Vagina (tissue), 2 donors: ENCODE data around the gene CETP. TPM values are rescaled to one million over a fixed set of nuclear protein-coding genes. Genes with fewer than 3 reads are reported as not detected.

ENCODE experiments used
- DNase-seq, 2 donors: peaks; one replicate each; pipeline ENCODE4 v3.0.0-alpha.2; 2017; ENCODE audit errors: extremely low spot score in 2 of 2
- H3K27ac ChIP-seq: fragments of 200-600 bp; sonication (generic); one replicate; pipeline ENCODE4 v1.5.1; 2019
- H3K27me3 ChIP-seq: fragments of 200-600 bp; sonication (generic); one replicate; pipeline ENCODE4 v1.5.1; 2019
- H3K36me3 ChIP-seq, 2 donors: fragments of 200-600 bp; sonication (generic); one replicate each; pipeline ENCODE4 v1.5.1; 2017 to 2019
- H3K4me1 ChIP-seq: fragments of 200-600 bp; sonication (generic); one replicate; pipeline ENCODE4 v1.5.1; 2019
- H3K4me3 ChIP-seq, 2 donors: fragments of 200-600 bp; sonication (generic); 1 replicate in 1 of 2; 2 replicates in 1 of 2; pipeline ENCODE4 v1.5.1; 2016 to 2019
- H3K9me3 ChIP-seq: fragments of 200-600 bp; sonication (generic); one replicate; pipeline ENCODE4 v1.5.1; 2019
- CTCF ChIP-seq, 3 experiments: fragments of 450-650 bp in 2 of 3; fragments of 200-600 bp in 1 of 3; sonication (generic) in 1 of 3; IDR thresholded peaks; one replicate each; pipeline ENCODE4 v1.5.1; 2017 to 2019; ENCODE audit warnings: antibody characterized with exemption in 3 of 3, mild to moderate bottlenecking in 2 of 3, moderate library complexity in 2 of 3
- POLR2A ChIP-seq, 2 donors: fragments of 450-650 bp; IDR thresholded peaks; one replicate each; pipeline ENCODE4 v1.6.1; 2017; ENCODE audit warnings: antibody characterized with exemption in 2 of 2, mild to moderate bottlenecking in 2 of 2, moderate library complexity in 2 of 2
- POLR2AphosphoS5 ChIP-seq, 2 donors: sonication (generic); formaldehyde crosslinking; IDR thresholded peaks; one replicate each; pipeline ENCODE4 v1.9.0; 2017; ENCODE audit warnings: antibody characterized with exemption in 2 of 2, mild to moderate bottlenecking in 2 of 2, low read depth in 1 of 2; ENCODE audit not compliant: insufficient read depth in 1 of 2
- intact Hi-C: fragments of 100-400 bp; cut with DNase I; formaldehyde crosslinking; loops from one replicate; pipeline ENCODE4 v1.15.1; 2023
- total RNA-seq: library from RNA; depleted of rRNA; stranded (reverse); fragments of >200 nt; gene quantifications from one replicate; pipeline ENCODE4 v1.2.3, GENCODE V29; 2016

Gene CETP
- total RNA-seq, 1 donor from 2014 or later, result not detected

DNA sequence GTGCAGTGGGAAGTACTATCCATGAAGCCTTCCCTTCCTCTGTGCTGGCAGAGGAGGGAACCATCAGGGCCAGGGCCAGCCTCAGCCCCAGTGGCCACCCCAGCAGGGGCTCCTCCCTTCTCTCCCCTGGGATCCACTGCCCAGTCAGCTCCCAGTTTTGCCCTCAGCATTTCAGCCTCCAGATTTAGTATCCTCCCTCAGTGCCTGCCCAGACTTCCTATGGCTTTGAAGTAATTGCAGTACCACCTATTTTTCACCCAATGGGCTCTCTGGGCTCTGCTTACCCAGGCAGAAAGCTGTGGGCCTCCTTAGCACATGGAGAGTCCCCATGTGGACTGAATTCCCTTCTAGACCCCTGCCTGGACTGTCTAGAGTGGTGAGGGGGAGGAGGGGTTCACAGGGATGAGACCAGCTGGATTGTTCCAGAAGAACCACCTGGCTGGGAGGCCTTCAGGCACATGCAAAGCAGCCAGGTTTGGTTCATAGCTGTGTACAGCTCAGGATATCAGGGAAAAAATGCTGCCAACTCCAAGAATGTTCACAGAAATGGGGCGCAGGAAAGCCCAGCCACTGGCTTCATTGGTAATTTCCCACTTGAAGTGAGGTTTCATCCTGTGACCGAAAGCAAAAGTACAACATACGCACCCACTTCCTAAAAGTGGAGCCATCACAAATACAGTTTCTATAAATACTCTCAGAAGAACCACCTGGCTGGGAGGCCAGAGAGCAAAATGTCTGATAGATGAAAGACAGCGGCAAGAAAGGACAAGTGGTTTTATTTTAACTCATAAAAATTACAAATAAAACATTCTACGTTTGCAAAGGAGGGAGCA is 45.0 kb upstream of the CETP start:
- Histone ChIP-seq H3K36me3 (no peaks in the 10 kb centered on the region), H3K4me1 (peaks cover 44% of the 10 kb centered on the region), H3K27me3 (no peaks in the 10 kb centered on the region), H3K9me3 (no peaks in the 10 kb centered on the region), H3K4me3 (no peak overlapping the region), H3K27ac (peak overlapping the region; percentile 73)
- no peak for DNase-seq
- intact Hi-C loops, result no loop called here
- TF ChIP-seq POLR2AphosphoS5 (IDR thresholded peaks at IDR 0.05; ENCODE audit: insufficient read depth in 1 of 2, low read depth in 1 of 2), result no peak
- TF ChIP-seq POLR2A (IDR thresholded peaks at IDR 0.05), result no peak
- TF ChIP-seq CTCF (IDR thresholded peaks at IDR 0.05), result no peak

DNA sequence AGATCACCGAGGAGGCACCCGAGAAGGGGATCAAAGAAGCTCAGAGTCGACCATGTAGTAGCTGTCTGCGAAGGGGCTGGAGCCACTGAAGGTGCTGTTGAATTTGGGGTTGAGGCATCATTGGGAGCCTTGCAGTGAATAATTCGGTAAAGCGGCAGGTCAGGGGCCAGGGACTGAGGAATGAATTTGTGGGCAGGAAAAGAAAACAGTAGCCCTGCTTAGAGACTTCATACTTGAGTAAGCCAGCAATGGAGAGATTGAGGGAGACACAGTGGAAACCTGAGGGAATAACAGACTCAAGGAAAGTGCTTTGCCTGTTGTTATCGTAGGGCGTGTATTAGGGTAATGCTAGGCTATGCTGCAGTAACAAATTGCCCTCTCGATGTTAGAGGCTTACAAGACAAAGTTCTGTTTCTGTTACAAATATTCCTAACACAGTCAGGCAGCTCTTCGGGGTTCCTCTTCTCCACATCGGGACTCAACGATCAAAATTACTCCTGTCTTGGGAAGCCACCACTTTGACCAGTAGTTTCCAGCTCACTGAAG is 43.2 kb upstream of the CETP start:
- H3K9me3 ChIP-seq, result no peaks in the 10 kb centered on the region
- H3K36me3 ChIP-seq, result no peaks in the 10 kb centered on the region
- H3K27me3 ChIP-seq, result no peaks in the 10 kb centered on the region
- no peak overlapping the region for H3K4me3 ChIP-seq
- H3K4me1 ChIP-seq, result peaks cover 27% of the 10 kb centered on the region
- no peak for TF ChIP-seq POLR2AphosphoS5 (IDR thresholded peaks at IDR 0.05; ENCODE audit: insufficient read depth in 1 of 2, low read depth in 1 of 2)
- TF ChIP-seq POLR2A (IDR thresholded peaks at IDR 0.05), result no peak
- TF ChIP-seq CTCF (IDR thresholded peaks at IDR 0.05), result no peak
- H3K27ac ChIP-seq, result no peak overlapping the region
- intact Hi-C loops, result no loop called here
- DNase-seq, result no peak

- no peak overlapping the region for H3K4me3 ChIP-seq
- no peak overlapping the region for H3K27ac ChIP-seq
- no peaks in the 10 kb centered on the region for H3K9me3 ChIP-seq
- TF ChIP-seq CTCF (IDR thresholded peaks at IDR 0.05) (no peak), POLR2AphosphoS5 (IDR thresholded peaks at IDR 0.05; ENCODE audit: insufficient read depth in 1 of 2, low read depth in 1 of 2) (peak in 1 of 2 donors; percentile 64)
- DNase-seq, result no peak
- intact Hi-C loops, result no loop called here
- no peaks in the 10 kb centered on the region for H3K36me3 ChIP-seq
- peaks cover 23% of the 10 kb centered on the region for H3K4me1 ChIP-seq
- no peaks in the 10 kb centered on the region for H3K27me3 ChIP-seq
Measured at GRCh38 chr16:56919099-56919800, 42.5 kb upstream of the CETP start.

- Histone ChIP-seq H3K27ac (no peak overlapping the region), H3K4me3 (no peak overlapping the region), H3K27me3 (no peaks in the 10 kb centered on the region), H3K36me3 (no peaks in the 10 kb centered on the region), H3K4me1 (peaks cover 15% of the 10 kb centered on the region), H3K9me3 (no peaks in the 10 kb centered on the region)
- no peak for DNase-seq
- intact Hi-C loops, result loop anchor here (5.0 kb wide), 1 partner anchor 576 kb away; no protein-coding TSS in a partner anchor
- TF ChIP-seq POLR2AphosphoS5 (IDR thresholded peaks at IDR 0.05; ENCODE audit: insufficient read depth in 1 of 2, low read depth in 1 of 2) (no peak), CTCF (IDR thresholded peaks at IDR 0.05) (no peak), POLR2A (IDR thresholded peaks at IDR 0.05) (no peak)
Measured at GRCh38 chr16:56921571-56921970, 40.2 kb upstream of the CETP start.
